ENCODE data around the gene DXO.

The DXO gene

DNA sequence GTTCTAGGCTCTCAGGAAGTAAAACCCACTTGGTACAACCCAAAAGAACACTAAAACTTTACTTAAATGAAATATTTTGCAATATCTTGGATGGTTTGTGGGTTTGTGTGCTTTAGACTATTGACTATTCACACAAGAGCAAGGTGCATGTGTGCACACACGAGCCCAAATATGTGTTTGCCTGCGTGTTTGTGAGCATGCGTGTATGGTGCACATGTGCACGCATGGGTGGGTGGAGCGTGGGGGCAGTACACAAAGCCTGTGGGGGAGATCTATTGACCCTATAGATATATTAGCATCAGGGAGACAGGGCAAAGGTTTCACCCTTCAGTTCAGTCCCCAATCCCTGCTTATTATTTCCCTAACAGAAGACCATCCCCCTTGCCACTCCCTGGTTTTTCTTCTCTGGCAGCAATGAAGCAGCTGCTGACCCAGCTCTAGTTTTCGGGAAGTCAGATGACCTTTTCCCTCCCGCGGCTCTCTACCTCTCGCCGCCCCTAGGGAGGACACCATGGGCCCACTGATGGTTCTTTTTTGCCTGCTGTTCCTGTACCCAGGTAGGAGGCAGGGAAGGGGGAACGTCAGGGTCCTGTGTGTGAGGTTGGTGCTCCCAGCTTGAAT, 44.6 kb downstream of the DXO start, which contains the start of gene C2:
TSS of gene C2 (plus strand) at position 476 of the 621 bp plus-strand sequence. CDS start at position 512, 36 bp downstream.
- DNase-seq = peak in 1 of 2 experiments; percentile 56

DNA sequence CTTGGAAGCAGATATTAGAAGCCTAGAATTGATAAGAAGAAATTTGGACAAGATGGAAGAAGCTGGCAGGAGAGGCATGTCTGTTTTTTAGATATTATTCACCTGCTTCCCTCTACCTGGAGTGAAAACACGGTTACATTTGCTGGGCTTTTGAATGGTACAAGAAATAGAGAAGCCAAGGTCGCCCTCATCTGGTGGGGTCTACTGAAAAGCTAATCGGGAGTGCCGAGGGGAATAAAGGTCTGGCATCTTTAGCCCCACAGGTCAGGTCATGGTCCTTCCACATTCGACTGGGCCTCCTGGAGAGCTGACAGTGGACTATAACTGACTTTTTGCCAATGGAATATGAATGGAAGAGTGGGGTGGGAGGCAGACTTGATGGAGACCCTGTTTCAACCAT, 49.0 kb downstream of the DXO start:
- peak in 1 of 2 experiments; percentile 5 for DNase-seq

DNA sequence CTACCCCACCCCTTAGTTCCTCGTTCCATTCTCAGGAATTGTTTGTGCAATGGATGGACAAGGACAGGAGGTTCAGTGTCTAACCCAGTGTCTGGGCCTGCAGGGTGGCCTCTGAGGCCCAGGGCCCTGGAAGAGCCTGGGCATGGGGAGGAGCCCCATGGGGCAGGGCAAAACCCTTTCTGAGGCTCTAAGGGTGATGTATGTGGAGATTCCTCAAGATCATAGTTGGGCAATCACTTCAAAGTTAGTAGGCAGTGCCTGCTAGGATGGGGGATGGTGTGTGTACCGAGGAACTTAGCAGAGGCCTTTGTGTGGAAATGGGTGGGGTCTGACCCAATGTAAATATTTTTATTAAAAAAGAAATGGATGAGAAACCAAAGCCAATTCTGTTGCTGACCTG, 51.1 kb downstream of the DXO start:
- DNase-seq = no peak

Data from SHP77 (cell line).